ENCODE data around the gene MACROH2A2.
A peak's percentile ranks its signal among the peaks of the same experiment; 100 is the strongest.

Gene MACROH2A2

DNA sequence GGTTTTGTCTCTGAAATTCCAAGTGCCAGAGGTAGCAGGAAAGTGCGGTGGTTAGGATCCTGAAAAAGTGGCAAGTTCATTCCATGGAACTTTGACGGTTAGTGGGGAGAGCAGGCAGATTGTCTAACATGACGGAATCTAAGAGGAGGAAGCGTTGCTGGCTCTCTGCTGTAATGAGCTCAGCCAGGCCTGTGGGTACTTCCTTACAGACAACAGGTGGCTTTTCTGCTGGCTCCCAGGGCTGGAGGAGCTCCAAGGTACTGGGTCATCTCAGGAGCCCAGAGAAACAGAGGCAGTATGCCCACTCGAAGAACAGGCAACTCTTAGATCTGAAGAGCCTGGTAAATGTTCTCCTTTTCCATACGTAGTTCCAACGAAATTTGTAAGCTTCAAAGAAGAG is 83.0 kb downstream of the MACROH2A2 start:
- DNase-seq (ENCODE audit: low read depth) = no peak
- TF ChIP-seq, protein P1, sequence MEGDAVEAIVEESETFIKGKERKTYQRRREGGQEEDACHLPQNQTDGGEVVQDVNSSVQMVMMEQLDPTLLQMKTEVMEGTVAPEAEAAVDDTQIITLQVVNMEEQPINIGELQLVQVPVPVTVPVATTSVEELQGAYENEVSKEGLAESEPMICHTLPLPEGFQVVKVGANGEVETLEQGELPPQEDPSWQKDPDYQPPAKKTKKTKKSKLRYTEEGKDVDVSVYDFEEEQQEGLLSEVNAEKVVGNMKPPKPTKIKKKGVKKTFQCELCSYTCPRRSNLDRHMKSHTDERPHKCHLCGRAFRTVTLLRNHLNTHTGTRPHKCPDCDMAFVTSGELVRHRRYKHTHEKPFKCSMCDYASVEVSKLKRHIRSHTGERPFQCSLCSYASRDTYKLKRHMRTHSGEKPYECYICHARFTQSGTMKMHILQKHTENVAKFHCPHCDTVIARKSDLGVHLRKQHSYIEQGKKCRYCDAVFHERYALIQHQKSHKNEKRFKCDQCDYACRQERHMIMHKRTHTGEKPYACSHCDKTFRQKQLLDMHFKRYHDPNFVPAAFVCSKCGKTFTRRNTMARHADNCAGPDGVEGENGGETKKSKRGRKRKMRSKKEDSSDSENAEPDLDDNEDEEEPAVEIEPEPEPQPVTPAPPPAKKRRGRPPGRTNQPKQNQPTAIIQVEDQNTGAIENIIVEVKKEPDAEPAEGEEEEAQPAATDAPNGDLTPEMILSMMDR (IDR thresholded peaks at IDR 0.05; ENCODE audit: insufficient read depth, low read depth, low read length, missing control alignments) = no peak
- H3K4me3 ChIP-seq (ENCODE audit: low read length) = no peak overlapping the region

GRCh38 chr10:70137135-70137534 is 84.5 kb downstream of the MACROH2A2 start:
- H3K4me3 ChIP-seq (ENCODE audit: low read length) = no peak overlapping the region
- no peak for DNase-seq (ENCODE audit: low read depth)
- TF ChIP-seq, protein P1 (IDR thresholded peaks at IDR 0.05; ENCODE audit: insufficient read depth, low read depth, low read length, missing control alignments) = no peak

- TF ChIP-seq, protein P1 (IDR thresholded peaks at IDR 0.05; ENCODE audit: insufficient read depth, low read depth, low read length, missing control alignments) = no peak
- DNase-seq (ENCODE audit: low read depth) = peak; percentile 54
- no peak overlapping the region for H3K4me3 ChIP-seq (ENCODE audit: low read length)
Observed at GRCh38 chr10:70137927-70138883, 85.6 kb downstream of the MACROH2A2 start.

GRCh38 chr10:70139151-70139996 is 86.7 kb downstream of the MACROH2A2 start:
- TF ChIP-seq, protein P1 (IDR thresholded peaks at IDR 0.05; ENCODE audit: insufficient read depth, low read depth, low read length, missing control alignments) = no peak
- no peak for DNase-seq (ENCODE audit: low read depth)
- no peak overlapping the region for H3K4me3 ChIP-seq (ENCODE audit: low read length)

GRCh38 chr10:70139997-70140250 is 87.3 kb downstream of the MACROH2A2 start:
- no peak for DNase-seq (ENCODE audit: low read depth)
- no peak overlapping the region for H3K4me3 ChIP-seq (ENCODE audit: low read length)
- TF ChIP-seq, protein P1 (IDR thresholded peaks at IDR 0.05; ENCODE audit: insufficient read depth, low read depth, low read length, missing control alignments) = no peak

DNA sequence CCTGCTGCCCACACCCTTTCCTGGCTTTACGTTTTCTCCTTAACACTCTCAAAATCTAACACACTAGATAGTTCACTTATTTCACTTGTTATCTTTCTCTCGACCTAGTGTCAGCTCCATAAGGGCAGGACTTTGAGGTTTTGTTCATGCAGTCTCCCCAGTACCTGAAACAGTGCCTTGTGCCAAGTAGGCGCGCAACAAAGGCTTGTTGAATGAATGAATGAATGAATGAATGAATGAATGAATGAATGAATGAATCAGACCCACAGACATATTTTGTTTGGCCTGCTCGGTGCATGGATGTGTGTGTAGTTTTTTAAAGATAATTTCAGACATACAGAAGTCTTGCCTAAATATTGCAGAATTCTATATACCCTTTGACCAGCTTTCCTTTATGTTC is 87.7 kb downstream of the MACROH2A2 start:
- DNase-seq (ENCODE audit: low read depth) = no peak
- TF ChIP-seq, protein P1 (IDR thresholded peaks at IDR 0.05; ENCODE audit: insufficient read depth, low read depth, low read length, missing control alignments) = no peak
- H3K4me3 ChIP-seq (ENCODE audit: low read length) = no peak overlapping the region
